SJCRH30 (cell line): ENCODE measurements around the gene TTC19. TPM values are rescaled to one million over a fixed set of nuclear protein-coding genes. Genes with fewer than 3 reads are reported as not detected.

Source experiments
- DNase-seq, 2 experiments: peaks; one replicate each; pipeline ENCODE4 v3.0.0-alpha.2; 2015 to 2020
- H3K27ac ChIP-seq: fragments of 250-450 bp; sonication (Bioruptor Pico); 2 replicates; pipeline ENCODE4 v1.5.1; 2020; ENCODE audit warnings: mild to moderate bottlenecking, moderate library complexity
- H3K27me3 ChIP-seq: fragments of 250-450 bp; sonication (Bioruptor Pico); 2 replicates; pipeline ENCODE4 v1.5.1; 2020; ENCODE audit warnings: mild to moderate bottlenecking, moderate library complexity
- H3K36me3 ChIP-seq: fragments of 250-450 bp; sonication (Bioruptor Pico); 2 replicates; pipeline ENCODE4 v1.5.1; 2020; ENCODE audit warnings: mild to moderate bottlenecking, moderate library complexity
- H3K4me1 ChIP-seq: fragments of 250-450 bp; sonication (Bioruptor Pico); 2 replicates; pipeline ENCODE4 v1.5.1; 2020; ENCODE audit warnings: mild to moderate bottlenecking, moderate library complexity
- H3K4me3 ChIP-seq: fragments of 250-450 bp; sonication (Bioruptor Pico); 2 replicates; pipeline ENCODE4 v1.5.1; 2020; ENCODE audit warnings: mild to moderate bottlenecking, moderate library complexity
- H3K9me3 ChIP-seq: fragments of 250-450 bp; sonication (Bioruptor Pico); replicated peaks from 2 replicates; pipeline ENCODE4 v1.5.1; 2020; ENCODE audit warnings: mild to moderate bottlenecking, moderate library complexity
- total RNA-seq: library from RNA; depleted of rRNA; stranded (reverse); fragments of >200 nt; shearing (Covaris generic); gene quantifications from 2 replicates; pipeline ENCODE4 v1.2.3, GENCODE V29; 2014; rRNA removed

TTC19 gene
- total RNA-seq, result 59.5 and 70.4 TPM in 2 replicates

- Histone ChIP-seq H3K36me3 (peaks cover 36% of the 10 kb centered on the region), H3K27ac (peak within 1 kb of the TSS; percentile 81), H3K4me3 (peak within 1 kb of the TSS; percentile 79), H3K9me3 (peaks cover 16% of the 10 kb centered on the region), H3K4me1 (peaks cover 7% of the 10 kb centered on the region), H3K27me3 (no peaks in the 10 kb centered on the region)
- DNase-seq, result peak; percentile 99
Observed at GRCh38 chr17:15999141-15999973, at the start of gene TTC19, which contains the start of gene ZSWIM7. TTC19 (plus strand) TSS chr17:15999824; CDS start chr17:15999849, 25 bp downstream. ZSWIM7 (minus strand) TSS chr17:15999704; CDS start chr17:15999594, 110 bp downstream.

GRCh38 chr17:15951368-15952047, 48.1 kb upstream of the TTC19 start:
- peak in 1 of 2 experiments; percentile 53 for DNase-seq
- Histone ChIP-seq H3K4me1 (peaks cover 20% of the 10 kb centered on the region), H3K36me3 (no peaks in the 10 kb centered on the region), H3K9me3 (no peaks in the 10 kb centered on the region), H3K27me3 (no peaks in the 10 kb centered on the region), H3K4me3 (no peak overlapping the region), H3K27ac (no peak overlapping the region)

GRCh38 chr17:15952048-15952532, 47.5 kb upstream of the TTC19 start:
- Histone ChIP-seq H3K4me1 (peaks cover 25% of the 10 kb centered on the region), H3K36me3 (no peaks in the 10 kb centered on the region), H3K4me3 (no peak overlapping the region), H3K27me3 (no peaks in the 10 kb centered on the region), H3K9me3 (no peaks in the 10 kb centered on the region), H3K27ac (no peak overlapping the region)
- no peak for DNase-seq

GRCh38 chr17:15952916-15953790, 46.5 kb upstream of the TTC19 start:
- DNase-seq, result no peak
- H3K4me1 ChIP-seq, result peaks cover 32% of the 10 kb centered on the region
- H3K27ac ChIP-seq, result no peak overlapping the region
- no peaks in the 10 kb centered on the region for H3K36me3 ChIP-seq
- no peaks in the 10 kb centered on the region for H3K27me3 ChIP-seq
- no peak overlapping the region for H3K4me3 ChIP-seq
- H3K9me3 ChIP-seq, result no peaks in the 10 kb centered on the region

GRCh38 chr17:15954222-15954621, 45.4 kb upstream of the TTC19 start:
- Histone ChIP-seq H3K27ac (no peak overlapping the region), H3K4me1 (peaks cover 42% of the 10 kb centered on the region), H3K36me3 (no peaks in the 10 kb centered on the region), H3K27me3 (no peaks in the 10 kb centered on the region), H3K9me3 (no peaks in the 10 kb centered on the region), H3K4me3 (no peak overlapping the region)
- peak; percentile 73 to 78 for DNase-seq

- DNase-seq, result peak; percentile 99 to 100
- Histone ChIP-seq H3K9me3 (no peaks in the 10 kb centered on the region), H3K27me3 (no peaks in the 10 kb centered on the region), H3K27ac (peak overlapping the region; percentile 42), H3K4me1 (peaks cover 49% of the 10 kb centered on the region), H3K4me3 (no peak overlapping the region), H3K36me3 (no peaks in the 10 kb centered on the region)
Observed at GRCh38 chr17:15955793-15956541, 43.7 kb upstream of the TTC19 start.

- Histone ChIP-seq H3K27ac (no peak overlapping the region; the same call in 1 of the 2 replicates), H3K9me3 (no peaks in the 10 kb centered on the region; the same call in 1 of the 2 replicates), H3K36me3 (no peaks in the 10 kb centered on the region), H3K27me3 (no peaks in the 10 kb centered on the region), H3K4me3 (no peak overlapping the region), H3K4me1 (peaks cover 49% of the 10 kb centered on the region)
- no peak for DNase-seq
Observed at GRCh38 chr17:15957206-15957605, 42.4 kb upstream of the TTC19 start.

- Histone ChIP-seq H3K27me3 (no peaks in the 10 kb centered on the region), H3K4me1 (peaks cover 49% of the 10 kb centered on the region), H3K4me3 (no peak overlapping the region), H3K36me3 (no peaks in the 10 kb centered on the region), H3K27ac (peak overlapping the region; percentile 97), H3K9me3 (no peaks in the 10 kb centered on the region; the same call in 1 of the 2 replicates)
- no peak for DNase-seq
Observed at GRCh38 chr17:15957608-15958307, 41.9 kb upstream of the TTC19 start.

- Histone ChIP-seq H3K27me3 (no peaks in the 10 kb centered on the region), H3K36me3 (no peaks in the 10 kb centered on the region), H3K27ac (peak overlapping the region; percentile 97), H3K4me3 (no peak overlapping the region), H3K9me3 (no peaks in the 10 kb centered on the region; the same call in 1 of the 2 replicates), H3K4me1 (peaks cover 56% of the 10 kb centered on the region)
- DNase-seq, result no peak
Observed at GRCh38 chr17:15958484-15958854, 41.2 kb upstream of the TTC19 start.

GRCh38 chr17:15963670-15964110, 35.9 kb upstream of the TTC19 start:
- Histone ChIP-seq H3K27ac (peak overlapping the region; percentile 39), H3K4me3 (no peak overlapping the region), H3K27me3 (no peaks in the 10 kb centered on the region), H3K36me3 (no peaks in the 10 kb centered on the region), H3K4me1 (peaks cover 61% of the 10 kb centered on the region), H3K9me3 (no peaks in the 10 kb centered on the region; the same call in 1 of the 2 replicates)
- peak; percentile 92 for DNase-seq

GRCh38 chr17:15965528-15965927, 34.1 kb upstream of the TTC19 start:
- no peaks in the 10 kb centered on the region; the same call in 1 of the 2 replicates for H3K9me3 ChIP-seq
- H3K36me3 ChIP-seq, result no peaks in the 10 kb centered on the region
- H3K4me3 ChIP-seq, result no peak overlapping the region
- H3K4me1 ChIP-seq, result peaks cover 49% of the 10 kb centered on the region
- H3K27ac ChIP-seq, result peak overlapping the region; percentile 45; the same call in 1 of the 2 replicates
- H3K27me3 ChIP-seq, result no peaks in the 10 kb centered on the region
- DNase-seq, result peak; percentile 69 to 83

- peak; percentile 50 to 69 for DNase-seq
- Histone ChIP-seq H3K9me3 (no peaks in the 10 kb centered on the region; the same call in 1 of the 2 replicates), H3K4me1 (peaks cover 49% of the 10 kb centered on the region), H3K27ac (peak overlapping the region; percentile 45), H3K36me3 (no peaks in the 10 kb centered on the region), H3K4me3 (peak overlapping the region; percentile 45), H3K27me3 (no peaks in the 10 kb centered on the region)
Observed at GRCh38 chr17:15966183-15966878, 33.3 kb upstream of the TTC19 start.

- Histone ChIP-seq H3K36me3 (no peaks in the 10 kb centered on the region), H3K9me3 (no peaks in the 10 kb centered on the region), H3K4me1 (peaks cover 49% of the 10 kb centered on the region), H3K27ac (peak overlapping the region; percentile 45), H3K4me3 (peak overlapping the region; percentile 45), H3K27me3 (no peaks in the 10 kb centered on the region)
- peak; percentile 90 for DNase-seq
Observed at GRCh38 chr17:15966879-15967248, 32.8 kb upstream of the TTC19 start.
